Cerebellar nuclear complex (tissue), 1 donor: ENCODE data around the gene BTF3.
A peak's percentile ranks its signal among the peaks of the same experiment; 100 is the strongest.
"Not testable (repeated sequence)": the region's sequence is repeated elsewhere in the genome, so short reads cannot be mapped to it uniquely, and the experiment has no call there.

Experiments
- DNase-seq, 2 experiments: peaks; one replicate each; lab custom pipeline; 2025; lab: John Stamatoyannopoulos, UW

The BTF3 gene

GRCh38 chr5:73486119-73486899, 11.9 kb upstream of the BTF3 start:
- DNase-seq = no peak

- not testable (repeated sequence) for DNase-seq
Measured at GRCh38 chr5:73487257-73487656, 11.0 kb upstream of the BTF3 start.

GRCh38 chr5:73487815-73488214, 10.4 kb upstream of the BTF3 start:
- DNase-seq = no peak

- no peak for DNase-seq
Measured at GRCh38 chr5:73488806-73489205, 9.4 kb upstream of the BTF3 start.

- DNase-seq = no peak
Measured at GRCh38 chr5:73490088-73490487, 8.2 kb upstream of the BTF3 start.

GRCh38 chr5:73491155-73491554, 7.1 kb upstream of the BTF3 start:
- no peak for DNase-seq

GRCh38 chr5:73493421-73493820, 4.8 kb upstream of the BTF3 start:
- DNase-seq = no peak

- no peak for DNase-seq
Measured at GRCh38 chr5:73494721-73495120, 3.5 kb upstream of the BTF3 start.

- no peak for DNase-seq
Measured at GRCh38 chr5:73495772-73496335, 2.4 kb upstream of the BTF3 start.

- no peak for DNase-seq
Measured at GRCh38 chr5:73496984-73497457, 1.2 kb upstream of the BTF3 start.

- DNase-seq = no peak
Measured at GRCh38 chr5:73497497-73498056, 665 bp upstream of the BTF3 start.

- no peak for DNase-seq
Measured at GRCh38 chr5:73499187-73499586, 945 bp downstream of the BTF3 start.

GRCh38 chr5:73499756-73500155, 1.5 kb downstream of the BTF3 start:
- no peak for DNase-seq

GRCh38 chr5:73501406-73501805, 3.2 kb downstream of the BTF3 start:
- DNase-seq = no peak

- DNase-seq = no peak
Measured at GRCh38 chr5:73506459-73506955, 8.3 kb downstream of the BTF3 start.

GRCh38 chr5:73507062-73507461, 8.8 kb downstream of the BTF3 start:
- DNase-seq = no peak

GRCh38 chr5:73508521-73508920, 10.3 kb downstream of the BTF3 start:
- not testable (repeated sequence) for DNase-seq

GRCh38 chr5:73513996-73514395, 15.8 kb downstream of the BTF3 start:
- DNase-seq = no peak

- no peak for DNase-seq
Measured at GRCh38 chr5:73514418-73514817, 16.2 kb downstream of the BTF3 start.

- no peak for DNase-seq
Measured at GRCh38 chr5:73515232-73515631, 17.0 kb downstream of the BTF3 start.

GRCh38 chr5:73519531-73520283, 21.5 kb downstream of the BTF3 start:
- DNase-seq = peak in 1 of 2 experiments; percentile 4

GRCh38 chr5:73522989-73523388, 24.7 kb downstream of the BTF3 start:
- no peak for DNase-seq
